DOHH2 (cell line): ENCODE data around the gene PRAC1.

Experiments
- H3F3A ChIP-seq: fragments of 200-600 bp; sonication (generic), shearing (Covaris generic); 2 replicates; pipeline ENCODE4 v1.6.0; 2016; ENCODE audit warnings: antibody characterized with exemption, mild to moderate bottlenecking; ENCODE audit not compliant: control insufficient read depth, insufficient read depth
- H3K27ac ChIP-seq: fragments of 200-600 bp; sonication (generic); 2 replicates; pipeline ENCODE4 v1.5.1; 2014; ENCODE audit warnings: low read depth, mild to moderate bottlenecking, low read length, moderate library complexity
- H3K27me3 ChIP-seq: fragments of 200-600 bp; sonication (generic); 2 replicates; pipeline ENCODE4 v1.6.1; 2014; ENCODE audit warnings: mild to moderate bottlenecking, low read length, mixed read lengths; ENCODE audit not compliant: control insufficient read depth
- H3K36me3 ChIP-seq: fragments of 200-600 bp; sonication (generic); 2 replicates; pipeline ENCODE4 v1.6.1; 2014; ENCODE audit warnings: mild to moderate bottlenecking, low read length, moderate library complexity, mixed read lengths; ENCODE audit not compliant: control insufficient read depth
- H3K4me1 ChIP-seq: fragments of 200-600 bp; sonication (generic); 2 replicates; pipeline ENCODE4 v1.6.1; 2014; ENCODE audit warnings: mild to moderate bottlenecking, low read length, mixed read lengths; ENCODE audit not compliant: control insufficient read depth
- H3K4me2 ChIP-seq: fragments of 200-600 bp; sonication (generic); 2 replicates; pipeline ENCODE4 v1.6.0; 2014; ENCODE audit warnings: mild to moderate bottlenecking, low read length, moderate library complexity
- H3K4me3 ChIP-seq: fragments of 200-600 bp; sonication (generic); 2 replicates; pipeline ENCODE4 v1.5.1; 2014; ENCODE audit warnings: mild to moderate bottlenecking, low read length, mixed read lengths
- H3K79me2 ChIP-seq: fragments of 200-600 bp; sonication (generic); 2 replicates; pipeline ENCODE4 v1.6.1; 2014; ENCODE audit warnings: mild to moderate bottlenecking, low read length, mixed read lengths; ENCODE audit not compliant: control insufficient read depth
- H3K9me2 ChIP-seq: fragments of 200-600 bp; sonication (generic); replicated peaks from 2 replicates; pipeline ENCODE4 v1.6.1; 2014; ENCODE audit warnings: mild to moderate bottlenecking, low read length, mixed read lengths; ENCODE audit not compliant: control insufficient read depth
- H3K9me3 ChIP-seq: fragments of 200-600 bp; sonication (generic); 2 replicates; pipeline ENCODE4 v1.6.1; 2014; ENCODE audit warnings: antibody characterized with exemption, low read length, mixed read lengths; ENCODE audit not compliant: control insufficient read depth, insufficient read depth
- H4K20me1 ChIP-seq: fragments of 200-600 bp; sonication (generic); 2 replicates; pipeline ENCODE4 v1.6.0; 2014; ENCODE audit warnings: low read depth, mild to moderate bottlenecking, antibody characterized with exemption, low read length, moderate library complexity; ENCODE audit not compliant: control insufficient read depth, insufficient read depth
- CTCF ChIP-seq: fragments of 200-600 bp; sonication (generic); IDR thresholded peaks from one replicate; pipeline ENCODE4 v1.5.1; 2014; ENCODE audit warnings: antibody characterized with exemption, mild to moderate bottlenecking, low read depth, low read length; ENCODE audit not compliant: poor library complexity, severe bottlenecking
- EZH2phosphoT487 ChIP-seq: fragments of 200-600 bp; sonication (generic); IDR thresholded peaks from 2 replicates; pipeline ENCODE4 v1.6.1; 2017; ENCODE audit warnings: borderline replicate concordance, mild to moderate bottlenecking, antibody characterized with exemption, low read length, moderate library complexity, mixed read lengths

The PRAC1 gene

GRCh38 chr17:48767263-48767774 is 45.0 kb upstream of the PRAC1 start:
- no peak for TF ChIP-seq EZH2phosphoT487
- no peak for TF ChIP-seq CTCF
- H3K27ac ChIP-seq: no peak overlapping the region
- no peaks in the 10 kb centered on the region for H3F3A ChIP-seq
- peaks cover 3% of the 10 kb centered on the region; the same call in 1 of the 2 replicates for H3K4me1 ChIP-seq
- H3K36me3 ChIP-seq: no peaks in the 10 kb centered on the region
- H3K79me2 ChIP-seq: no peaks in the 10 kb centered on the region
- H3K9me3 ChIP-seq: no peaks in the 10 kb centered on the region
- H3K4me3 ChIP-seq: no peak overlapping the region
- no peaks in the 10 kb centered on the region for H4K20me1 ChIP-seq
- no peaks in the 10 kb centered on the region for H3K9me2 ChIP-seq
- no peak overlapping the region for H3K4me2 ChIP-seq
- peaks cover 17% of the 10 kb centered on the region for H3K27me3 ChIP-seq

GRCh38 chr17:48761114-48761513 is 38.8 kb upstream of the PRAC1 start:
- TF ChIP-seq EZH2phosphoT487 (no peak), CTCF (no peak)
- Histone ChIP-seq H3K4me1 (no peaks in the 10 kb centered on the region), H3K27me3 (peaks cover 33% of the 10 kb centered on the region), H3K4me3 (no peak overlapping the region), H3F3A (no peaks in the 10 kb centered on the region), H3K36me3 (no peaks in the 10 kb centered on the region), H4K20me1 (no peaks in the 10 kb centered on the region), H3K4me2 (no peak overlapping the region), H3K9me3 (no peaks in the 10 kb centered on the region), H3K9me2 (no peaks in the 10 kb centered on the region), H3K79me2 (no peaks in the 10 kb centered on the region), H3K27ac (no peak overlapping the region)

- Histone ChIP-seq H3K36me3 (no peaks in the 10 kb centered on the region), H3K27ac (no peak overlapping the region), H3K4me1 (no peaks in the 10 kb centered on the region), H3K27me3 (peaks cover 33% of the 10 kb centered on the region), H3F3A (no peaks in the 10 kb centered on the region), H3K9me2 (no peaks in the 10 kb centered on the region), H3K4me2 (no peak overlapping the region), H4K20me1 (no peaks in the 10 kb centered on the region), H3K9me3 (no peaks in the 10 kb centered on the region), H3K4me3 (no peak overlapping the region), H3K79me2 (no peaks in the 10 kb centered on the region)
- no peak for TF ChIP-seq EZH2phosphoT487
- TF ChIP-seq CTCF: no peak
Measured at GRCh38 chr17:48760411-48760810, 38.1 kb upstream of the PRAC1 start.

GRCh38 chr17:48759288-48759687 is 37.0 kb upstream of the PRAC1 start:
- H3K4me3 ChIP-seq: no peak overlapping the region
- no peaks in the 10 kb centered on the region for H3F3A ChIP-seq
- no peaks in the 10 kb centered on the region for H3K4me1 ChIP-seq
- no peaks in the 10 kb centered on the region for H3K9me3 ChIP-seq
- H3K9me2 ChIP-seq: no peaks in the 10 kb centered on the region
- H3K27ac ChIP-seq: no peak overlapping the region
- no peak overlapping the region for H3K4me2 ChIP-seq
- peaks cover 37% of the 10 kb centered on the region for H3K27me3 ChIP-seq
- TF ChIP-seq CTCF (no peak), EZH2phosphoT487 (no peak)
- H4K20me1 ChIP-seq: no peaks in the 10 kb centered on the region
- no peaks in the 10 kb centered on the region for H3K79me2 ChIP-seq
- H3K36me3 ChIP-seq: no peaks in the 10 kb centered on the region
